Hepatocyte (in vitro differentiated cells): ENCODE data around the gene IFNL3.
A peak's percentile ranks its signal among the peaks of the same experiment; 100 is the strongest.

ENCODE experiments used
- EZH2 ChIP-seq: fragments of 200-600 bp; sonication (generic); IDR thresholded peaks from 2 replicates; pipeline ENCODE4 v1.6.1; 2016; ENCODE audit warnings: antibody characterized with exemption, mild to moderate bottlenecking, borderline replicate concordance
- TF ChIP-seq, protein P1 (sequence below): fragments of 200-600 bp; sonication (generic); IDR thresholded peaks from 2 replicates; pipeline ENCODE4 v1.5.1; 2016; ENCODE audit warnings: antibody characterized with exemption, mild to moderate bottlenecking; ENCODE audit not compliant: poor library complexity

DNA sequence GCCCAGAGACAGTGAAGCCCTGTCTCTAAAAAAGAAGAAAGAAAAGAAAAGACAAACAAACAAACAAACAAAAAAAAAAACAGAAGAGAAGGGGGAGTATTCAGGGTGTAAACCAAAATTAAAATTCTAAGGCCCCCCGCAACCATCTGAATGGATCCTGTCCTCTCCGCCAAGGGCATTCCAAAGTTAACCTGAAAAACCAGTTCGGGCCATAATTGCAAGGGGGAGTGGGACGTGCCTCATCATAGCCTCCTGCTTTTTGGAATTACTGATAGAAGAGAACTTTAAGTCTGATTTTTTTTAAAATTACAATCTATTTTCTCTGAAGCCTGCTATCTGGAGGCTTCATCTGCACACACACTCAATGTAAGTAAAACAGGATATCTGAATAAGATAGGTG lies 17.7 kb upstream of the IFNL3 start:
- TF ChIP-seq, protein P1, sequence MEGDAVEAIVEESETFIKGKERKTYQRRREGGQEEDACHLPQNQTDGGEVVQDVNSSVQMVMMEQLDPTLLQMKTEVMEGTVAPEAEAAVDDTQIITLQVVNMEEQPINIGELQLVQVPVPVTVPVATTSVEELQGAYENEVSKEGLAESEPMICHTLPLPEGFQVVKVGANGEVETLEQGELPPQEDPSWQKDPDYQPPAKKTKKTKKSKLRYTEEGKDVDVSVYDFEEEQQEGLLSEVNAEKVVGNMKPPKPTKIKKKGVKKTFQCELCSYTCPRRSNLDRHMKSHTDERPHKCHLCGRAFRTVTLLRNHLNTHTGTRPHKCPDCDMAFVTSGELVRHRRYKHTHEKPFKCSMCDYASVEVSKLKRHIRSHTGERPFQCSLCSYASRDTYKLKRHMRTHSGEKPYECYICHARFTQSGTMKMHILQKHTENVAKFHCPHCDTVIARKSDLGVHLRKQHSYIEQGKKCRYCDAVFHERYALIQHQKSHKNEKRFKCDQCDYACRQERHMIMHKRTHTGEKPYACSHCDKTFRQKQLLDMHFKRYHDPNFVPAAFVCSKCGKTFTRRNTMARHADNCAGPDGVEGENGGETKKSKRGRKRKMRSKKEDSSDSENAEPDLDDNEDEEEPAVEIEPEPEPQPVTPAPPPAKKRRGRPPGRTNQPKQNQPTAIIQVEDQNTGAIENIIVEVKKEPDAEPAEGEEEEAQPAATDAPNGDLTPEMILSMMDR = no peak
- peak; percentile 36 for TF ChIP-seq EZH2
